GM18519 (cell line): ENCODE data around the gene IL1R1.

Experiments
- ATAC-seq: cut with Tn5 transposase; IDR thresholded peaks from one replicate; pipeline ENCODE4 v1.9.1; 2021; ENCODE audit warnings: mild to moderate bottlenecking, moderate library complexity; ENCODE audit not compliant: unreplicated experiment, low FRiP score

The IL1R1 gene

GRCh38 chr2:102137138-102137537, 5.4 kb upstream of the IL1R1 start:
- ATAC-seq = no peak

- ATAC-seq = no peak
Observed at GRCh38 chr2:102138331-102138730, 4.2 kb upstream of the IL1R1 start.

- ATAC-seq = no peak
Observed at GRCh38 chr2:102139851-102140250, 2.7 kb upstream of the IL1R1 start.

GRCh38 chr2:102140377-102140776, 2.2 kb upstream of the IL1R1 start:
- ATAC-seq = no peak

- ATAC-seq = no peak
Observed at GRCh38 chr2:102141011-102141943, 1.3 kb upstream of the IL1R1 start.

GRCh38 chr2:102142829-102143449, 393 bp downstream of the IL1R1 start:
- ATAC-seq = no peak

GRCh38 chr2:102143450-102143985, 972 bp downstream of the IL1R1 start:
- no peak for ATAC-seq

GRCh38 chr2:102144128-102144527, 1.6 kb downstream of the IL1R1 start:
- ATAC-seq = no peak

GRCh38 chr2:102145107-102145506, 2.6 kb downstream of the IL1R1 start:
- no peak for ATAC-seq

- no peak for ATAC-seq
Observed at GRCh38 chr2:102145934-102146333, 3.4 kb downstream of the IL1R1 start.

GRCh38 chr2:102147935-102148334, 5.4 kb downstream of the IL1R1 start:
- ATAC-seq = no peak

- ATAC-seq = no peak
Observed at GRCh38 chr2:102149243-102149642, 6.7 kb downstream of the IL1R1 start.

- no peak for ATAC-seq
Observed at GRCh38 chr2:102149644-102150455, 7.3 kb downstream of the IL1R1 start.

GRCh38 chr2:102154364-102154763, 11.8 kb downstream of the IL1R1 start:
- no peak for ATAC-seq

- ATAC-seq = no peak
Observed at GRCh38 chr2:102154946-102155702, 12.6 kb downstream of the IL1R1 start.

GRCh38 chr2:102155703-102156515, 13.4 kb downstream of the IL1R1 start:
- no peak for ATAC-seq

GRCh38 chr2:102158011-102158755, 15.6 kb downstream of the IL1R1 start:
- no peak for ATAC-seq

GRCh38 chr2:102159295-102159694, 16.7 kb downstream of the IL1R1 start:
- no peak for ATAC-seq
